ENCODE data around the gene PCNT. TPM values are rescaled to one million over a fixed set of nuclear protein-coding genes. Genes with fewer than 3 reads are reported as not detected.

PCNT gene
- total RNA-seq, 2 experiments from 2014 or later, result 42.1 to 42.7 TPM

GRCh38 chr21:46326110-46326703 is 2.3 kb downstream of the PCNT start:
- peaks cover 20% of the 10 kb centered on the region for H3K4me1 Mint-ChIP-seq (ENCODE audit: low read depth)
- no peaks in the 10 kb centered on the region for H3K27me3 Mint-ChIP-seq (ENCODE audit: low read depth)
- CTCF ChIA-PET, result interaction anchor here (0.8 to 2.2 kb wide), 7 partner anchors 9 to 353 kb away, joined by 3 to 10 read pairs (median 3); no protein-coding TSS in a partner anchor
- no peak overlapping the region for H3K4me3 Mint-ChIP-seq
- no peaks in the 10 kb centered on the region for H3K9me3 Mint-ChIP-seq
- no peak for DNase-seq
- intact Hi-C loops (cut with micrococcal nuclease), result no loop called here
- no peak overlapping the region for H3K27ac Mint-ChIP-seq
- H3K36me3 Mint-ChIP-seq (ENCODE audit: low read depth), result peaks cover 42% of the 10 kb centered on the region

- Mint-ChIP-seq H3K36me3 (ENCODE audit: low read depth) (peaks cover 38% of the 10 kb centered on the region), H3K27ac (no peak overlapping the region), H3K4me3 (no peak overlapping the region), H3K9me3 (no peaks in the 10 kb centered on the region), H3K27me3 (ENCODE audit: low read depth) (no peaks in the 10 kb centered on the region), H3K4me1 (ENCODE audit: low read depth) (peaks cover 10% of the 10 kb centered on the region)
- intact Hi-C loops (cut with micrococcal nuclease), result no loop called here
- CTCF ChIA-PET, result no interaction called here
- DNase-seq, result no peak
These were observed 3.8 kb downstream of the PCNT start for GRCh38 chr21:46327711-46328110.

- Mint-ChIP-seq H3K4me3 (no peak overlapping the region), H3K36me3 (ENCODE audit: low read depth) (peaks cover 34% of the 10 kb centered on the region), H3K9me3 (no peaks in the 10 kb centered on the region), H3K4me1 (ENCODE audit: low read depth) (peaks cover 10% of the 10 kb centered on the region), H3K27me3 (ENCODE audit: low read depth) (no peaks in the 10 kb centered on the region), H3K27ac (peak overlapping the region; percentile 36)
- CTCF ChIA-PET, result no interaction called here
- no peak for DNase-seq
- intact Hi-C loops (cut with micrococcal nuclease), result no loop called here
These were observed 4.2 kb downstream of the PCNT start for GRCh38 chr21:46328151-46328550.

GRCh38 chr21:46329796-46330195 is 5.8 kb downstream of the PCNT start:
- H3K36me3 Mint-ChIP-seq (ENCODE audit: low read depth), result peaks cover 32% of the 10 kb centered on the region

GRCh38 chr21:46334351-46335140 is 10.6 kb downstream of the PCNT start:
- H3K27ac Mint-ChIP-seq, result no peak overlapping the region
- H3K9me3 Mint-ChIP-seq, result no peaks in the 10 kb centered on the region
- no peaks in the 10 kb centered on the region for H3K4me1 Mint-ChIP-seq (ENCODE audit: low read depth)
- H3K4me3 Mint-ChIP-seq, result no peak overlapping the region
- intact Hi-C loops (cut with micrococcal nuclease), result no loop called here
- CTCF ChIA-PET, result interaction anchor here (0.6 to 1.6 kb wide), 2 partner anchors 9 to 94 kb away, joined by 7 to 9 read pairs; a partner anchor contains a TSS
- DNase-seq, result no peak
- no peaks in the 10 kb centered on the region for H3K27me3 Mint-ChIP-seq (ENCODE audit: low read depth)
- peaks cover 36% of the 10 kb centered on the region for H3K36me3 Mint-ChIP-seq (ENCODE audit: low read depth)

More at GRCh38 chr21:46329796-46330195, 5.8 kb downstream of the PCNT start:
- no peak overlapping the region for H3K4me3 Mint-ChIP-seq
- no peaks in the 10 kb centered on the region for H3K27me3 Mint-ChIP-seq (ENCODE audit: low read depth)
- CTCF ChIA-PET, result interaction anchor here (0.6 kb wide), 1 partner anchor 348 kb away, joined by 3 read pairs; no protein-coding TSS in a partner anchor
- intact Hi-C loops (cut with micrococcal nuclease), result no loop called here
- peaks cover 10% of the 10 kb centered on the region for H3K4me1 Mint-ChIP-seq (ENCODE audit: low read depth)
- DNase-seq, result no peak
- no peaks in the 10 kb centered on the region for H3K9me3 Mint-ChIP-seq
- H3K27ac Mint-ChIP-seq, result no peak overlapping the region

- H3K4me1 Mint-ChIP-seq (ENCODE audit: low read depth), result peaks cover 3% of the 10 kb centered on the region
- intact Hi-C loops (cut with micrococcal nuclease), result no loop called here
- CTCF ChIA-PET, result no interaction called here
These were observed 12.6 kb downstream of the PCNT start for GRCh38 chr21:46336603-46337002.

GRCh38 chr21:46340998-46341397 is 17.0 kb downstream of the PCNT start:
- DNase-seq, result no peak
- no peaks in the 10 kb centered on the region for H3K9me3 Mint-ChIP-seq
- CTCF ChIA-PET, result no interaction called here
- intact Hi-C loops (cut with micrococcal nuclease), result no loop called here
- H3K4me1 Mint-ChIP-seq (ENCODE audit: low read depth), result peaks cover 3% of the 10 kb centered on the region
- no peaks in the 10 kb centered on the region for H3K27me3 Mint-ChIP-seq (ENCODE audit: low read depth)
- no peak overlapping the region for H3K27ac Mint-ChIP-seq
- H3K4me3 Mint-ChIP-seq, result no peak overlapping the region
- H3K36me3 Mint-ChIP-seq (ENCODE audit: low read depth), result peaks cover 32% of the 10 kb centered on the region

More at GRCh38 chr21:46336603-46337002, 12.6 kb downstream of the PCNT start:
- DNase-seq, result no peak
- Mint-ChIP-seq H3K36me3 (ENCODE audit: low read depth) (peaks cover 37% of the 10 kb centered on the region), H3K9me3 (no peaks in the 10 kb centered on the region), H3K27ac (no peak overlapping the region), H3K27me3 (ENCODE audit: low read depth) (no peaks in the 10 kb centered on the region), H3K4me3 (no peak overlapping the region)

- H3K9me3 Mint-ChIP-seq, result no peaks in the 10 kb centered on the region
- peaks cover 27% of the 10 kb centered on the region for H3K36me3 Mint-ChIP-seq (ENCODE audit: low read depth)
- H3K27me3 Mint-ChIP-seq (ENCODE audit: low read depth), result no peaks in the 10 kb centered on the region
- DNase-seq, result no peak
- CTCF ChIA-PET, result interaction anchor here (0.9 kb wide), 1 partner anchor 201 kb away, joined by 4 read pairs; no protein-coding TSS in a partner anchor
- H3K4me3 Mint-ChIP-seq, result no peak overlapping the region
- H3K27ac Mint-ChIP-seq, result no peak overlapping the region
- H3K4me1 Mint-ChIP-seq (ENCODE audit: low read depth), result peaks cover 3% of the 10 kb centered on the region
- intact Hi-C loops (cut with micrococcal nuclease), result no loop called here
These were observed 20.4 kb downstream of the PCNT start for GRCh38 chr21:46344219-46344915.

GRCh38 chr21:46345861-46346260 is 21.9 kb downstream of the PCNT start:
- H3K36me3 Mint-ChIP-seq (ENCODE audit: low read depth), result peaks cover 29% of the 10 kb centered on the region
- intact Hi-C loops (cut with micrococcal nuclease), result no loop called here

GRCh38 chr21:46346296-46347202 is 22.6 kb downstream of the PCNT start:
- peaks cover 30% of the 10 kb centered on the region for H3K36me3 Mint-ChIP-seq (ENCODE audit: low read depth)
- no peak for DNase-seq

More at GRCh38 chr21:46345861-46346260, 21.9 kb downstream of the PCNT start:
- DNase-seq, result no peak
- H3K9me3 Mint-ChIP-seq, result no peaks in the 10 kb centered on the region
- no peak overlapping the region for H3K27ac Mint-ChIP-seq
- H3K27me3 Mint-ChIP-seq (ENCODE audit: low read depth), result no peaks in the 10 kb centered on the region
- no peak overlapping the region for H3K4me3 Mint-ChIP-seq
- H3K4me1 Mint-ChIP-seq (ENCODE audit: low read depth), result peaks cover 3% of the 10 kb centered on the region
- CTCF ChIA-PET, result no interaction called here

GRCh38 chr21:46347203-46347550 is 23.2 kb downstream of the PCNT start:
- Mint-ChIP-seq H3K9me3 (no peaks in the 10 kb centered on the region), H3K4me1 (ENCODE audit: low read depth) (no peaks in the 10 kb centered on the region), H3K36me3 (ENCODE audit: low read depth) (peaks cover 30% of the 10 kb centered on the region), H3K27me3 (ENCODE audit: low read depth) (no peaks in the 10 kb centered on the region), H3K27ac (no peak overlapping the region), H3K4me3 (no peak overlapping the region)
- CTCF ChIA-PET, result no interaction called here
- DNase-seq, result no peak
- intact Hi-C loops (cut with micrococcal nuclease), result no loop called here

More at GRCh38 chr21:46346296-46347202, 22.6 kb downstream of the PCNT start:
- no peaks in the 10 kb centered on the region for H3K9me3 Mint-ChIP-seq
- no peak overlapping the region for H3K27ac Mint-ChIP-seq
- CTCF ChIA-PET, result no interaction called here
- H3K4me3 Mint-ChIP-seq, result no peak overlapping the region
- no peaks in the 10 kb centered on the region for H3K27me3 Mint-ChIP-seq (ENCODE audit: low read depth)
- intact Hi-C loops (cut with micrococcal nuclease), result no loop called here
- no peaks in the 10 kb centered on the region for H3K4me1 Mint-ChIP-seq (ENCODE audit: low read depth)

Measured in activated naive CD4-positive, alpha-beta T cell treated with anti-CD3 and anti-CD28 coated beads for 36 hours (primary cell).